NCI-H1436 treated with DMSO at 0.1 percent for 48 hours (cell line): Measurements from ENCODE around the gene AKAP12.

Experiments used
- DNase-seq: peaks from one replicate; lab custom pipeline; 2025; lab: John Stamatoyannopoulos, UW

AKAP12 gene

DNA sequence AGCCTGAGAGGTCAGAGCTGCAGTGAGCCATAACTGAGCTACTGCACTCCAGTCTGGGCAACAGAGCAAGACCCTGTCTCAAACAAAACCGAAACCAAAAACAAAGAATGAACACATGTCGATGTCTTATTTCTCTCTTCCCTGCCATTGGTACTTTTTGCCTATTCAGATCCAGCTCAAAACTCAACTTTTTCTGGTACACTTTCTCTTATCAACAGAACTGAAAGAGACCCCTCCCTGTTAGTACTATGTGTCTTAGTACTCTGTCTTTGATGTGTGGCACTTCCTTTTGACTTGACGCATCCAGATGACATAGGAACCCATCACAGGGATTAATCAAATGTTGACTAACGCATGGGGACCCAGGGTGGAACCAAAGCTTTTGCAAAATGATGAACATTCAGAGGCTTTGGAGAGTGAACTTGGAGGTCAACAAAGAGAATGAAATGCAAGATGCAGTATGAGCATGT lies 44.8 kb downstream of the AKAP12 start:
- DNase-seq: no peak

DNA sequence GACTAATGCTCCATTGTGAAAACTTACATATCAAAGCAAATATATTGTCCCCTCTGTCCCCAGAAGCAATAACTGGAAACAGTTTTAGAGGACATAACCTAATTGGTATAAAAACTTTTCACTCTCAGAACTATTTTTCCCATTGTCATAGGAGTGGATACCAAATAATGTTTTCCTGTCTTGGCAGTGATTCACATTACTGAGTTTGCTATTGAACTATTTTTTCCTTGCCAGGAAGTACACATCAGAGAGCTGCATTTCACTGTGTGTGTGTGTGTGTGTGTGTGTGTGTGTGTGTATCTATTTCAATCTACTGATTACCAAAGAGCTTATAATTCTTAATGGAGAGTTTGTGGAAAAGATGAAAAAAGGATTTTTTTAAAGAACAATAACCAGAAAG lies 45.4 kb downstream of the AKAP12 start:
- no peak for DNase-seq

DNA sequence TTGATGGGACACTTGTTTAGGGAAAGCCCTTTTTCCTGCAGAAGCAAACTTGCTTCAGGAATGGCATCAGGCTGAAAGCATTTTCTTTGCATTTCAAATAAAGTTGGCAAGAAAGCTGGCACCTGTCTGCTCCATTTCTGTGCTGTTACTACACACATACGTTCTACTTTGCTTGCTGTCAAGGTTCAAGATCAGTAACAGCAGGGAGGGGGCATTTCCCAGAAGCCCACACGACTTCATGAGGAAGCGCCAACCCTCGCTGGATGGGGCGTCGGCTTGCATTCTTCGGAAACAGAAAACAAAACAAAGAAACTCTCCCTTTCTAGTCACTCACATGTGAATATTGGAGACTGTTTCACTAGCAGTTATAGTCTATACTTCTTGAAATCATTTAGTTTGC lies 46.4 kb downstream of the AKAP12 start:
- DNase-seq: no peak

DNA sequence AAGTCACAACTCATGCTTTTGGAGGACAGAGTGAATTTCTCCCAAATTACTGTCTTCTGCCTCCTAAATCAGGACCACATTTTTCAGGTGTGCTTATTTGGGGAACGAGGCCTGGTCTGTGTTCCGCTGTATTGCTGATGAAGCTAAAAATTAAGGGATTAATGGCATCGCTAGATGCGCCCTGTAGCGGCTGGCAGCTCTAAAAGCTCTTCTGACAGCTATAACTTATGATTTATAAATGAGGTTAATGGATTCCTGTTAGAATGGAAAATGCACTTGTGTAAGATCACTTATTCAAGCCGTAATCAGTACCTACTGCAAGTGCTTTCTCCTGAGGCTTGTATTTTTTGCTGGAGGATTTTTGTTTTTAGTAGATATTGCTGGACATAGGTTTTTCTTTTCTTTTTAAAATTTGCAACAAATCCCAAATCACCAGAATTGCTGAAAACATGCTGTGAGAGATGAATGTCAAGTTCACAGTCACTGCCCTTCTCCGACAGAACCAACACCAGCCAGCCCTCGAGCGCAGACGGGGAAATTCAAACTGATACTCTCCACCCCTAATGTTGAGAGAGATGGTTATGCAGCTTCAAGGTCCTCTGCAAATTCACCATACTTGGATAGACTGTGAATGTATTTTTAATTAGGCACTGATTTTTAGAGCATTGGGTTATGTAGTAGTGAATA lies 49.1 kb downstream of the AKAP12 start:
- DNase-seq: peak; percentile 36

DNA sequence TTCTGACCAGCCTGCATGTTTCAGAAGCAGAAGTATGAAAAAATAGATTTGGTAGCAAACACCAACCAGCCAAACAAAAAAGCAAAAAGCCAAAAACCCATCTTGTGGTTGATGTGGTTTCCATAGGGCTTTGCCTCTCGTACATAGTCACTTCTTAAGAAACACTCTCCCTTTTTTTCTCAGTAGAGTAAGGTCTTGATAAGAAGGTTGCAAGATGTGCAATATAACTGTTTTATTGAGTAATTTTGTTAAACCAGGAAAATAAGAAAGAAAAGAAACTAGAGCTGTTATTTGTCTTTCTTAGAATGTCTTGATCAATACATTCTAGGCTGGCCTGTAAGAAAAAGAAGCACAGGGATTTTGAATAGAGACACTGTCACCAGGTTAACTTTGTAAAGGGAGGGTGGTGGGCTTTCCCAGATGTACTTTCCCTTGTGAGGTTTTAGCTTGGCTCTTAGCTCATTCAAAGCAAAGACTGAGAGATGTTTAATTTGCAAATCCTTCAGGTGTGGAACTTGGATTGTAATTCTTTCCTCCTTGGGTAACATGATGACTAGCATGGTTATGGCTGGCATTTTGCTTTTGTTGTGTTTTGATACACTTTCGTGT lies 49.7 kb downstream of the AKAP12 start:
- DNase-seq: no peak

DNA sequence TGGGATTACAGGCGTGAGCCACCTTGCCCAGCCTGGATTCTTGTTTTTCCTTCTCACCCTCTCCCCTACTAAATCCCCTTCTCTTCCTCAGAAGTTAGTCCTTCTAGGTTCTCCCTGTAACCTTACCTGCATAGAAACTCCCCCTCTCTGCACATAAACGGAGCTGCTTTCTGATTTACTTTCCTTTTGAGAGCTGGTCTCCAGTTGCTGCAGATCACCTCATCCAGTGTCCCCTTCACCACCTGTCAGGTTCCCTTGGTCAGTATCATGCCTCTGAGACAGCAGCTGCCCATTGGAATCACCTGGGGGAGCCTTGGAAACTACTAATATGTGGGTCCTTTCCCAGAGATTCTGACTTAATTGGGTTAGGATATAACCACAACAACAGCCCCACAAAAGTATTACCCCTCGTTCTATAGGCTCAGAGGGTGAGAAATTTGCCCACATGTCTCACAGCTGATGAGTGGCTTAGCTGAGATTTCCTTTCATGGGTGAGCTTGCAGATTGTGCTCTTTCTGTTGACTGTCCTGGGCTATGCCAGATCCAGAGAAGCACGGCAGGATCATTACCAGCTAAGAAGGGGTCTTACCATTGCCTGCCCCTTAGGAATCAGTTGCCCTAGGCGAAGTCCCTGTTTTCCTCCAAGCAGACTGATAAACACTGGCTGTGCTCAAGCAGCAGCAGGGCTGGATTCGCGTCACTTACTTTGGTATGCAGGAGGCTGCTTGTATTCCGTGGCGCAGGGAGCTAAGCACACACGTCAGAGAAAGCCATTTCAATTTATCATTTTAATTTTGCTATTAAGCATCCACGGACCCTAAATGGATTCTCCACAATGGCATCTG lies 51.3 kb downstream of the AKAP12 start:
- DNase-seq: no peak

DNA sequence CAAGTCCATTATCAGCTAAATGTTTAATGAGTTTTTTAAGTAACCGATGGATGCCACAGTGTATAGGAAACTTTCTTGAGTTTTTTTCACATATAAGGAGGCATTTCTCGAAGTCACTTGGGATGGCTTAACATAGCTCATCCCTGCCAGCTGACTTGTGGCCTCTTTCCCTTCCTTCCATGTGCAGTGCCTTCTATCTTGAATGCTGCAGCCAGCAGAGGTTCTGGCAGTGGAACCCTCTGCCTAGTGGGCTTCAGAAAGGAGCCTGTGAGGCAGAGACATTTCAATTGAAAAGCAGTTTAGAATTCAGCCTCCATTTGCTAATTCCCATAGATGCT lies 51.9 kb downstream of the AKAP12 start:
- DNase-seq: no peak

DNA sequence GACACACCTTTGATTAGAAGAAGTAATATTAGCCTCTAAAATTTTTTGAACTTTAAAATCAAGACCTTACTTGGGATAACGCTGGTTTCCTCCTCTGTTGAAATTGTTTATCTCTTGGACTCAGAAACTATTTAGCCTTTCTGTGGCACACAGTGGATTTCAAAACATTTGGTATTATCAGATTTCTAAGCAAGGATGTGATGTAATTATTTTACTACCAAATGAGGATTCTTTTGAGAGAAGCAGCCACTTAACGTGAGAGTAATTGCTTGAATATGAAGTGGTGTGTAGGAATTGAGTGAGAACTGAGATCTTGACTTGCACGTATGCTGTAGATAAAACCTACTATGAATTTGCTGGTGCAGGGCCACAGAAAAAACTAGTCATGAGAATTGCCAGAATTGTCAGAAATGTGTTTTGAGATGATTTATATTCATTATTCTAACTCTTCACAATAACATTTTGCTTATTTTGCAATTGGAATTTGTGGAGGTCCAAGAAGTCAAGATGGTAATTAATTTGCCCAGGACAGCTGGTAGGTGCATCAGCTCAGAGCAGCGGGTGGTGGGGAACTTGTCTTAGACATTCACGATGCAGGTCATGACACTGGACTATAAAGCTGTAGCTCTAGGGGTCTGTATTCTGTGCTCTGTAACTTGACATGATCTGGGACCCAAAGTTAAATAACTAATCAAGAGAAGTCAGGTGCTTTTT lies 53.4 kb downstream of the AKAP12 start:
- DNase-seq: no peak

DNA sequence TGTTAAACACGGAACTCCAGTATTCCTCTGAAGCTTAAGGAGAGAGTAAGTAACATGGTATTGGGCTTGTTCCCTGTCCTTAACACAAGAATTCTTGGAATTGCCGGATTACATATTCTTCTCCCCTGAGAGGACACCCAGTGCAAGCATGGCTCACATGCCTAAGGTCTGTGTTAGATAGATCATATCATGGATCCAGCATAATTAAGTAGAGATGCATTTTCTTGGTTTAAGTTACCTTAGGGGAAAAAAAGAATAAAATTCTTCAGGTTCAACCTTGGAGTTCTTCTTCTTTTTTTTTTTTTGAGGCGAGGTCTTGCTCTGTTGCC lies 53.9 kb downstream of the AKAP12 start:
- no peak for DNase-seq

DNA sequence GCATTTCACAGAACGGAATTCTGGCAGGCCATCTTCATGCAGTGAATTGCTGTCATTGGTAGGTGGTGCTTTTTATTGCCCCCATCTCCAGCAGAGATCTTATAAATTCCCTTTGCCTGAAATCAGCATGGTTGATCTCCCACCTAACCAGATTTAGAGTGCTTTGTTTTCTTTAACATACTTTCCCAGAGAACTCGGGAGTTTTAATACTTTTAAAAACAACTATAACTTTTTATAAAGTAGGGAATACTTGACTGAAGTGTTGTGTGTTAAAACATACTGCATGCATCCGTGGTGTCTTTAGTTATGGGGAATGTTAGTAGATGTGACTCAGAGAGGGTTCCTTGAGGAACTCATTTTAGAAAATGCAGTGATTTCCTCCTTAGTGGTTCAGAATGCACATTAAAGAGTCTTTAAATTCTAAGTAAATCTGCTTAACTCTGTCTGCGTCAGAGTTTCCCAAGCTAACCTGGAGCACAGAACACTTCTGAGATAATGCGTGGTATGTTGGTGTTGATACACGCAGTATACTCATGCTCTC lies 54.9 kb downstream of the AKAP12 start:
- DNase-seq: no peak

DNA sequence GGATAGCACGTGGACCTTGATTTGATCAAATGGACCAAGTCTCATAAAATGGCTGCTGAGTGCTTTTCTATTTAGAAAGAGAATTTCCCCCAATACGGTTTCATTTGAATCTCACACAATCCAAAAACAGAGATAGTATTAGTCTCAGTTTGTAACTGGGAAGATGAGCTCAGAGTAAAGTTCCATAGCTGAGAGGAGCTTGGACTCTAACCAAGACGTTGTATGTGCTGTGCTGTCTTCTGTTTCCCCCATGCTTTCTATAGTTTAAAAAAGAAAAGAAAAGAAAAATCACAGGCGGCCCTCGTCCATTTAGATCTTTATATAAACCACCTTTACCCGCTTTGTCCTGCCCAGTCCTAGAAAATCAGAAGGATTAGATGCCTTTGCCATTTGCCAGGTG lies 58.1 kb downstream of the AKAP12 start:
- no peak for DNase-seq

DNA sequence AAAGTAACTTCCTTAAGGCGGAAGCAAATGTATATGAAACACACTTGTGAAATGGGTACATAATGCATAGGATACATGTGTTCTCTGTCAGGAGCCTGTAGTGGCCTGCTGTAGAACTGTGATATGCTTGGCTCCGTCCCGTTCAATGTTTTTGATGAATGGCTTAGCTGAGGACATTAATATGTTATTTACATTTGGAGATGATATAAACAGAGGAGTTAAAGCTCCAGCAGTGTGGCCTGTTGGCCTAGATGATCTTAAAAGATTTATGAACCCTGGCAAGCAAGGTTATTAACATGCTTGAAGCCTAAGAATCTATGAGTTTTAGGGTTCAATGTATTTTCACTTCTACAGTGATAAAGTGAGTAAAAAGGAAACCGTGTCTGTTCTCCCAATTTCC lies 59.2 kb downstream of the AKAP12 start:
- DNase-seq: no peak

DNA sequence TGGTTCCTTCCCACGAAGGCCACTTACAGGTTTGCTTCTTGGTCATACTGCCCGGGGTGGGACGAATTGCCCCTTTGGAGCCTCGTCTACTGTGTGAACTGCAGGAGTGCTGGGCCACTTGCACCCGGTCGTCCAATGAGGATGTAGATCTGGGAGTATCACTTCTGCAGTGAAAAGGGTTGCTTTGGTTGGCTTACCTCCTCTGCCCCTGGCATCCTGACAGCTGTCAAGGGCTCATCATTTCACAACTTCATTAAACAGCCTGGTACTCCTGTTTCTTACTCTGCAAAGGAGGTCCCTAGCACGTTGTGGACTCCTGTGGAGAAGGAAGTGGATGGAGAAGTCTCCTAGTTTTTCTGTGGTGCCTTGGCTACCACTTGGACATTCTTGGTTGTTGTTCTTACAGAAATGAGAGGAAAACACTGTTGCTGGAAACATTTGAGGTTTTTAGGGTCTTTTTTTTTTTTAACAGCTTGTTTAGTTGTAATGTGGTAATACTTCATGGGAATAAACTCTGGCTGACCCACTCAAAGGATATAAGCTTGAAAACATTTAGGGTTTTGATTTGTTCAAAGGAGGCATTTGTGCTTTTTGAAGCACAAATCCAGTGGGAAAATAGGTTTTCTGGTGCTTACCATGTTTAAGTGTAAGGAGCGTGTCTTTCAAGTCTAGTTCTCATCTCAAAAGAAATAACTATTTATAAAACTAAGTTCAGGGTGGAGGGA lies 60.7 kb downstream of the AKAP12 start:
- no peak for DNase-seq

DNA sequence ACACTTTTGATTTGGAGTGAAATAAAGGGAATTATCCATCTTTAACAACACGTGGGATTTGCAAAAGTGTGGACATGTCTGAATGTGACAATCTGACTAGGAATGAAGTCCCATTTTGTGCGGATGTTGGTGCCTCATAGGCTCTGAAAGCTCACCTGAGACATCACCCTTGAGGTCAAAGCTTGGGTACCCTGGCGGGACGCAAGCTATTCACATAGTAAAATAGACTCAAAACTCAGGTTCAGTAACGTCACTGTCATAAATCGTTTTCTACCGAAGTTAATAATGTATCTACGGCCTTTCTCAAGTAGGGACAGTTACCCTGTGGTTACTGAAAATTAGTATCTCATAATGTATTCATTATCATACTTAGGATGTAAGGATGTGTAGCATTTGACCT lies 61.8 kb downstream of the AKAP12 start:
- DNase-seq: no peak

DNA sequence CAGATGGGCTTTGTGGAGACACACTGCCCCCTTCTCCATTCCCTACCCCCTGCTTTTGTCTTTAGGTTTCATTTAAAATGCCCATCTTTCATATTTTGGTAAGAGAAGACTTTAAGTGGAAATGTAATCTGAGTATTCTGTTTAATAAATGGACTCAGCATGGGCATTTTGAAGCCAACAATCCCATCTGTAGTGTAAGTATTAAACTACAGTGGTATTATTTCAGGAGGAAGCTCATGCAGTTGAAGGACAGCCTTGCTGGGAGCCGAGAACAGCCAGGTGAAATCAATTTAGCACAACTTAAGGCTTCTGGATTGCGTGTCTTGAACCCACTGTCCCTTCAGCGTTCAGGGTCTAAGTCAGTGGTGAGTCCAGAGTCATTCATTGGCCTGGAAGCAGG lies 63.5 kb downstream of the AKAP12 start:
- no peak for DNase-seq

DNA sequence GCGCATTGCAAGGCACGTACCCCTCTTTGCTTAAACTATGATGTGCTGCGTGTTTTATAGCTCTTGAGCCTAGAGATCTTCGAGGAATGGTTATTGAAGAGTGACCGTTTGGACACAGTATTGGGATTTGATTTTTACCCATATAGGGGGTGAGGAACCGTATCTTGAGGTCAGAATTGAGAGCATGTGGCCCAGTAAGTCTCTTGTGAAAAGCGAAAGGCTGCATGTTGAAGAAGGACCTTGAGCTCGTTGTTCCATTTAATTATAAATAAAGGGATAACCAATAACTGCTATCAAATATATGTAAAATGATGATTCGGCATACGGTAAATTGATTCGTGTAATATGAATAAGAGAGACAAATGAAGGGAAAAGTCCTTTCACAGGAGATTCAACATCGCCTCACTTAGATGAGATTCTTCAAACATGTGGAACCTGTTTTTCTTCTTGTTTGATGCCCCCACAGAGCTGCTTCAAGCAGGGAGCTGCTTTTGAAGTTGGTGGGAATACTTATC lies 66.6 kb downstream of the AKAP12 start:
- no peak for DNase-seq

DNA sequence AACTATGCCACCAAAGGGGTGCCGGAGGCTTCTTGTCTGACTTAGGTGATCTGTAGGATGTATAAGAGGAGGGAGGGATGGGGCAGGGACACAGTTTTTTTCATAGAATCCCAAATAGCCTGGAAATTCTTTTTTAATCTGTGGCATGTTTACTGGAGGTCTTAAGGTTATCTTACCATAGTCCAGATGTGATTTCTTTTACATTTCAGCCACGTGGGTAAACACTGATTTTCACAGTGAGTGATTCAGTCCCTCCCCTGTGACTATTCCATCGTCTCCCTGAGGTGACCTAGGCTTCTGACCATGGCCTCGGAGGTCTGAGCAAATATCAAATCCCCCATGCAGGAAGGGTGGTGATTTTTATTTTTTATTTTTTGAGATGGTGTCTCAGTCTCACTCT lies 67.7 kb downstream of the AKAP12 start:
- no peak for DNase-seq

DNA sequence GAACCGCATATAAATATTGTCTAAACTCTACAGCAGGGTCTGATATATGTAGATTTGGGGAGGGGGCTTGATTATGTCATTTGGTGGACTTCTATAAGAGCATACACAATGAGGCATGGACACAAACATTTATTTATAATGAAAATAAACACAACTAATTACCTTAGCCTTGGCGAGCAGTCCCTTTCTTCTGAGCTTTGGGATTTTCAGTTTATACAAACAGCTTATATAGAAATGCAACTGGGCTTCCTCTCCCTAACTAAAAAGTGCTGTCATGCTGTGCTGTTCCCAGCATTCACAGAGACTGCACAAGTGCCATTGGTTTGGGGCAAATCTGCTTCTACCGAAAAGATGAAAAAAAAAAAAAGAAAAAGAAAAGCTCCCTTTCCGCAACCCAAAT lies 69.9 kb downstream of the AKAP12 start:
- DNase-seq: no peak

DNA sequence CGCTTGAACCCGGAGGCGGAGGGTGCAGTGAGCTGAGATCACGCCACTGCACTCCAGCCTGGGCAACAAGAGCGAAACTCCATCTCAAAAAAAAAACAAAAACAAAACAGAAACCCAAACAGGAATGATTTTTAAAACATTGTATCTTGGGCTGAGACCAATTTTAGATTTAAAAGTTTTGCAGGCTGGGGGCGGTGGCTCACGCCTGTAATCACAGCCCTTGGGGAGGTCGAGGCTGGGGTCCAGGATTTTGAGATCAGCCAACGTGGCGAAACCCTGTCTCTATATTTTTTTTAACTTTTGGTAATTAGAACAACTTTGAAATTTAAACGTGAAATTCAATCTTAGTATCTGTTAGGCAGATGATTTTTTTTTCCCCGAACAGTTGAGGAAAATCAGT lies 70.5 kb downstream of the AKAP12 start:
- DNase-seq: no peak

DNA sequence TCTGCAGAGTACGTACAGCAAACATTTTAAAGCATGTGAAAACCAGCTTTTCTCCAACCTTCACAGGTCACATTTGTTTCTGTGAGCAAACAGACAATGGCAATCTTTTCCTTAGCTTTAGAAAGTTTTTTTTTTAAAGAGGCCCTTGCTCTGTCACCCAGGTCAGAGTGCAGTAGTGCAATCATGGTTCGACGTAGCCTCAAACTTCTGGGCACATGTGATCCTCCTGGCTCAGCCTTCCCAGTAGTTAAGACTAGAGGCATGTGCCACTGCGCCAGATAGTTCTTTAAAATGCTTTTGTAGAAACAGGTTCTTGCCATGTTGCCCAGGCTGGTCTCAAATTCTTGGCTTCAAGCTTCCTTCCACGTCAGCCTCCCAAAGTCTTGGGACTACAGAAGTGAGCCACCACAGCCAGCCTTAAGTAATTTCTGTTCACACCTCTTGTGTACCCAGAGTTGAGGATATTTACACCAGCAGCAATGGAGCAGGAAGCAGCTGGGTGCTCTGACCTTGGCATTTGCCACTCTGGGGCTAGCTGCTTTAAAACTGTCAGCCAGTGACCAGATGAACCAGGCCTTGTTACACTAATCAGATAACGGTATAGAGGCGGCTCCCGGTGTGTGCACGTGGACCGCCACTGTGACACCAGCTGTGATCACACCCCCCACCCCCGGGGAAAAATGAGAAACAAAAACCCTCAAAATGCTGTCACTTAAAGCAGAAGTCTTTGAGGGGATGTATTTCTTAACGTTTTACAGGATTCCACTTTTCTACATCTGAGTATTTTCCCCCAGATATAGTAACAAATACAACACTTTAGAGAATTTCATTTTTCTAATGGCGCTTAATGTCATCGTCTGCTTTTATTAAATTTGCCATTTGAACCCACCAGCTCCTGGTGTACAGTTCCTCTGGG lies 71.3 kb downstream of the AKAP12 start:
- DNase-seq: no peak
